Right hindlimb (tissue), 1 donor: ENCODE measurements around the gene ITPR1.
A peak's percentile ranks its signal among the peaks of the same experiment; 100 is the strongest.

ENCODE experiments used
- DNase-seq: peaks from one replicate; pipeline ENCODE4 v3.0.0-alpha.2; 2018

The ITPR1 gene

GRCh38 chr3:4763604-4764247, 270.6 kb downstream of the ITPR1 start:
- DNase-seq, result no peak

- no peak for DNase-seq
Measured at GRCh38 chr3:4765212-4765611, 272.1 kb downstream of the ITPR1 start.

- DNase-seq, result no peak
Measured at GRCh38 chr3:4766263-4766662, 273.1 kb downstream of the ITPR1 start.

GRCh38 chr3:4766716-4767499, 273.8 kb downstream of the ITPR1 start:
- DNase-seq, result no peak

GRCh38 chr3:4768021-4768420, 274.9 kb downstream of the ITPR1 start:
- DNase-seq, result no peak

- no peak for DNase-seq
Measured at GRCh38 chr3:4768521-4768920, 275.4 kb downstream of the ITPR1 start.

- no peak for DNase-seq
Measured at GRCh38 chr3:4770561-4770960, 277.4 kb downstream of the ITPR1 start.

GRCh38 chr3:4771243-4771642, 278.1 kb downstream of the ITPR1 start:
- no peak for DNase-seq

GRCh38 chr3:4772171-4772804, 279.1 kb downstream of the ITPR1 start:
- peak; percentile 42 for DNase-seq

GRCh38 chr3:4772858-4773257, 279.7 kb downstream of the ITPR1 start:
- DNase-seq, result no peak

- DNase-seq, result no peak
Measured at GRCh38 chr3:4773583-4773982, 280.4 kb downstream of the ITPR1 start.

- no peak for DNase-seq
Measured at GRCh38 chr3:4774531-4774930, 281.4 kb downstream of the ITPR1 start.

GRCh38 chr3:4776399-4776979, 283.3 kb downstream of the ITPR1 start:
- DNase-seq, result no peak

- DNase-seq, result no peak
Measured at GRCh38 chr3:4776980-4777581, 283.9 kb downstream of the ITPR1 start.

GRCh38 chr3:4778119-4778518, 285.0 kb downstream of the ITPR1 start:
- DNase-seq, result no peak

- no peak for DNase-seq
Measured at GRCh38 chr3:4778740-4779139, 285.6 kb downstream of the ITPR1 start.

GRCh38 chr3:4780545-4780957, 287.4 kb downstream of the ITPR1 start:
- DNase-seq, result no peak

GRCh38 chr3:4782095-4782494, 288.9 kb downstream of the ITPR1 start:
- no peak for DNase-seq

GRCh38 chr3:4785551-4785950, 292.4 kb downstream of the ITPR1 start:
- no peak for DNase-seq

- DNase-seq, result no peak
Measured at GRCh38 chr3:4786431-4786830, 293.3 kb downstream of the ITPR1 start.

GRCh38 chr3:4791358-4791757, 298.2 kb downstream of the ITPR1 start:
- DNase-seq, result no peak

GRCh38 chr3:4793311-4793710, 300.2 kb downstream of the ITPR1 start:
- no peak for DNase-seq

GRCh38 chr3:4794331-4794730, 301.2 kb downstream of the ITPR1 start:
- no peak for DNase-seq
